Cardiac septum (tissue), 1 donor: Measurements from ENCODE around the gene MOB3B. TPM values are rescaled to one million over a fixed set of nuclear protein-coding genes. Genes with fewer than 3 reads are reported as not detected.

Experiments
- DNase-seq: peaks from one replicate; pipeline ENCODE4 v3.0.0-alpha.2; 2020; ENCODE audit warnings: low spot score
- intact Hi-C: fragments of 100-400 bp; cut with DNase I; formaldehyde crosslinking; loops from one replicate; pipeline ENCODE4 v1.14.0; 2022
- total RNA-seq: library from RNA; stranded (reverse); fragmentation: NEBNext Ultra II Directional; extraction: Animal tissue kit (Norgen Biotek cat#: 25700); gene quantifications from one replicate; pipeline ENCODE4 v1.2.1, GENCODE V29; 2021
- donor health status: DM: no; HTN: no; CAD: no.

MOB3B gene
- total RNA-seq, 1 donor from 2014 or later, result 0.51 TPM

DNA sequence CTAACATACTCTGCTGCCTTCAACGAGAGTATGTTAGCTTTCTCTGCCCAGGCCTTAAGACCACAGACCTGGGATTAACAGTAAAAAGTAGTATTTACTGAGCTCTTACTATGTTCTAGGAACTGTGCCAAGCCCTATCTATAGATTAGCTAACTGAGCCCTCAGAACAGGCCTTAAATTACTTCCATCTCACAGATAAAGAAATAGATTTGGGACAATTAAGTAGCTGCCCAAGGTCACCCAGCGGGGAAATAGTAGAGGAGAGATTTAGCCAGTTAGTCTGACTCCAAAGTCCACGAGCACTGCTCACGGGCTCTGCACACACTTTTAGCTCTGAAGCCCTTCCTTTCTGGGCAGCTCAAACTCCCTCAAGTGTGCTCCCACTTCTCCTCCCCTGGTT lies 168.1 kb downstream of the MOB3B start:
- intact Hi-C loops, result no loop called here
- no peak for DNase-seq

DNA sequence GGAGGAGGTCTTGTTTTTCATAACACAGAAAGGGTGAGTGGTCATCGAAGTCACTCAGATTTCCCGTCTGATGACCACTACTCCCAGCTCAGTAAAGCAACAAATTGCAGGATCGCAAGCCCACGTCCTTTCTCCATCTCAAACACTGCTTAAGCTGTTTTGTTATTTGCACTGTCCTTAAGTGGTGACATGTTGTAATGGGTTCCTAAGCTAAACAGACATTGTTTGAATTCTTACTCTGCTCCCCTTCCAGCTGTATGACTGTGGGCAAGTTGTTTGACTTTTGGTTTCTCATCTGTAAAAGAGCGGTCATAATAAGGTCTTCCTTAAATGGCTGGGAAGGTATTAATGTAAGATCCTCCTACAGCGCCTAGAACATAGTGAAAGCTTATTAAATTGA lies 169.9 kb downstream of the MOB3B start:
- no peak for DNase-seq
- intact Hi-C loops, result no loop called here

DNA sequence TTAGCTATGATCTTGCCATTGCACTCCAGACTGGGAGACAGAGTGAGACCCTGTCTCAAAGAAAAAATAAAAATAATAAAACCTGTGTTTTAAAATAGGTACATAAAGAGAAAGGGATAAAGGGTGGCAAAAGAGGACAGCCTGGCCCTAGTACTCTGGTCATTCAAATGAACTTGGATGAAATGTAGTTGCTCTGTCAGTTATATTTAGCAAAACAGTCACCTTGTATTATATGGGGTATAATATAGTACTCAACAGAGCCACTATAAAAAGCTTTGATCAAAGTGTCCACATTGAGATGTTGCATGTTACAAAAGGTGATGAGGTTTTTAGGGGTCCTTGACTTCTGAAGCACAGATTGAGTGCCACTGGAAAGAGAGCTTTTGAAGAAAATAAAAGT lies 171.6 kb downstream of the MOB3B start:
- DNase-seq, result no peak
- intact Hi-C loops, result no loop called here

DNA sequence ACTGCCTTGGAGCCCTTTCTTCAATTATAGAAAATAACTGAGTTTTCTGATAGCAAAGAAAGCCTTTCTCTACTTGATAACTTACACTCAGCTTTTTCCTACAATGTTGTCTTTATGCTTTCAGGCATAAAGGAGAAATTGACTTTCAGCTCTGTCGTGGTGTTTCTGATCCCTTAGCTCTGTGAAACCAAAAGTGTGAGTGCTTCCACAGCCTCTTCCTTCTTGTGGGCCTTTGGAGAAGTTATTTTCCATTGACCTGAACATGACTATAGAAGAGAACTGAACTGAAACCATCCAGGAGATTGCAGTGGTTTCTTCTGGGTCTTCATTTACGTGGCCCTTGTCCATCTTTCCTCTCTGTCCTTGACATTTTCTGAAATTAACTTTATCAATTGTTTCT lies 173.2 kb downstream of the MOB3B start:
- intact Hi-C loops, result no loop called here
- no peak for DNase-seq

DNA sequence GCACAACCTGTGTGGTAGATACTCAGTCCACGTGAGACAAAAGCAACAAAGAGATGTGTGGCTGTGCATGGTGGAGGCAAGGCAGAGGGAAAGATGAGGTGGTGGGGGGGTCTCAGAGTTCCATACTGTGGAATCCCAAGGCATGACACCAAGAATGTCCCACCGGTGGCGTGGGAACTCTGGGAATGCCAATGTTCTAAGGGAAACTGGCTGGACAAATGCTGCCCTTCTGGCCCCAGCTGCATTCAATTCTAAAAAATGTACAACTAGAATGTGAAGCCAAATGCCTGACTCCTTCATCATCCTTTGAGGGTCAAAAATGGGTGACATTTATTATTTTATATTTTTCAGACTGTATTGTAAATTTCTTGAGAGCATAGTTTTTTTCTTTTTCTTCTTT lies 174.4 kb downstream of the MOB3B start:
- no peak for DNase-seq
- intact Hi-C loops, result no loop called here

DNA sequence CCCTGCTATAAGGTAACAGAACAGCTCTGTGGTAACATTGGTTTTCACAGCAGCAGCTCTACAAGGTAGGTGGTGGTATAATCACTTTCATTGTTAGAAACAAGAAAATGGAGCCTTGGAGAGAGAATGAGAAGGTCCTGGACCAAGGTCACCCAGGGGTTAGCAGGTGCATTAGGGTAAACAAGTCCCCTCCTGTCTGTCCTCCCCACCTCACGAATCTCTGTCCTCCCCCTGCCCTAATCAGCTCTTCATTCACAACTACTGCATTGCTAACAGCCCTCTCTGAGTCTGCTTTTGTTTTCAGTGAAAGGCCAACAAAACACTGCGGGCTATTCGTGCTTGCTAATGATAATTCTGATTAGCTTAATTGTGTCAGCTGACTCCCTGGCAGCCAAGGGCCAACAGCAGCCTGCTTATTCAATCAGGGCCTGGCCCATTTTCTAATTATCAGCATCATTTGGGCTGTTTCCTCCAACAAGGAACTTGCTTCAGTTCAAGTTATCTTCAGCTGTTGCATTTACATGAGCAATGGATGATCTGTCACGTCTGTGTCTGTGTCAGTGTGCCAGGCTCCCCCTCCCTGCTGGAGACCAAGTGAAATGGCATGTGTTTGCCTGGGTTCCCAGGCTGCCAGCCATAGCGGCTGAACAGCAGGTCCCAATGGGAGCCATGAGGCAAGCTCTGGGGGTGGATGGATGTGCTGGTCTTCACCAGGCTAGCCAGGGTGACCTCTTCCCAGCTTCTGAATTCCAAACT lies 176.0 kb downstream of the MOB3B start:
- DNase-seq, result no peak
- intact Hi-C loops, result no loop called here

DNA sequence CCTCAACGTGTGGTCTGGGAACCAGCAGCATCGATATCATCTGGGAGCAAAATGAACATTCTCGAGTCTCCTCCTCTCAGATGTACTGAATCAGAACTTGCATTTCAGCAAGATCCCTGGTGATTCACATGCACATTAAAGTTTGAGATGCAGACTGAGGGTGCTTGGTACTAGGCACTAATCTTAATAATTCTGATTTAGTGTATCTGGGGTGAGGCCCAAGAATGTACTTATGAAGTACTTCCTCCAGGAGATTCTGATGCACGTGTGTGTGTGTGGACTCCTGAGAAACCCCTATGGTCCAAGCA lies 176.5 kb downstream of the MOB3B start:
- intact Hi-C loops, result no loop called here
- DNase-seq, result no peak

DNA sequence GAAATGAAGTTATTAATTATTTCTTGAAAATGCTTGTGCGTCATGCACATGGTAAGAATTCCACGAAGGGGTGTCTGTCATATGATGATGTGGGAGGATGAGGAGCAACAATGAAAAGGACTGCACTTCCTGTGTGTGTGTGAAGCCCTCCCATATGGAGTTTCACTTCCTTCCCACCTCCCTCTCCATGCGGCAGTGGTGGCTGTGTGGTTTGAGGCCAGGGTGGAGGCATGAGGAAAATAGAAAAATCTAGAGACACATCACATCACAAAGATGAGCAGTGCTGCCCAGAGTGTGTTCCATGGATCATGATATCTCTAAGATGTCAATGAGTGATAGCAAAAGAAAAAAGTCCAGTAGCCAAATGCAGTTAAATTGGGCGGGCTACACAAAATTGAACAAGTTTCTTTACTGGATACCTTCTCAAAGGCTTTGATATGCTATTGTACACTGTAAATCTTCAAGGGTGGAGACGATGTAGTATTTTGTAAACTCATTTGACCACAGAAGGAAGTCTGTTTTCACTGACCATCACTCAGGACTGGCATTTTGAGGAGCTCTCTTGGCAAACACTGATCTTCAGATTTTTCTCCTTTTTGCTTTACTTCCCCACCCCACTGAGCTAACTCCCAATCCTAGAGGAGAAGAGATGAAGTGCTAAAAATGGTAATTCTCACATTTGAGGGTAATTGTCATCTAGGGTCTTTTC lies 177.0 kb downstream of the MOB3B start:
- intact Hi-C loops, result no loop called here
- no peak for DNase-seq

DNA sequence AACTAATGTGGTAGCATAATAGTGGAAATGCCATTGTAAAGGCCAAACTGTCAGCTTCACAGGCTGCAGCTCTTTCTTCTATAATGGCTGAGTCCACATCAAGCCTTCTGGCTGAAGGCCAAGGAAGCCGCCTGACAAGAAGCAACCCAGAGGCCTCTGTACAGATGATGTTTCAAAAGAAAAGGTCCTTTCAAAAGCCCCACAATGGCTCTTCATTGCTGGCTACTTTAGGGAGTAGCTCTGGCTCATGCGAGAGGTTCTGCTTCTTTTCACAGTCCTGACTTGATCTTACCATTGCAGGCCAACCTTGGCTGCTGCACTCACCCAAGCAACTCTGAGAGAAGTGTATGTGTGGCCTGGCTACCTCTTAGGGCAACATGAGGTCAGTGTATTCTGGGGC lies 178.2 kb downstream of the MOB3B start:
- intact Hi-C loops, result no loop called here
- no peak for DNase-seq

DNA sequence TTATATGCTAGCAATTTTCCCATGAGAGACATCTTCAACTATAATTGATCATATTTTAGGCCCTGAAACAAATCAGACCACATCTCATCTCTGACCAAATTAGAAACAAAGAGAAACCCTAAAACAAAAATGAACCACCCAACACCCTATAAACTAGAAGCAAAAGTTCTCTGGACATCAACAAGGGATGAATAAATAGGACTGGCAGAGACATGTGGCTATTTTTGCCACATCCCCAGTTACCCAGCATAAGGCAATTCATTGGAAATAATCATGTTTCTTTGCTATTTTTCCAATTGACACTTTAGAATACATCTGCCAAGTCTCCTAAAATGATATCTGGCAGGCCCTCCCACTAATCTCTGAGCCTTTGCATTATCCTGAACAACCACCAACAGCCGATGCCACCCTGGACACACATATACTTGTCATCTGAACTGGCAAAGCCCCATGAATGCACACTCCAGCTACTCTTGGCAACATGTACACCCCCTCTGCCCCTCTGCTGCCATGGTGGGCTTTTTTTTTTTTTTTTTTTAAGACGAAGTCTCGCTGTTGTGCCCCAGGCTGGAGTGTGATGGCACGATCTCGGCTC lies 179.1 kb downstream of the MOB3B start:
- no peak for DNase-seq
- intact Hi-C loops, result no loop called here

DNA sequence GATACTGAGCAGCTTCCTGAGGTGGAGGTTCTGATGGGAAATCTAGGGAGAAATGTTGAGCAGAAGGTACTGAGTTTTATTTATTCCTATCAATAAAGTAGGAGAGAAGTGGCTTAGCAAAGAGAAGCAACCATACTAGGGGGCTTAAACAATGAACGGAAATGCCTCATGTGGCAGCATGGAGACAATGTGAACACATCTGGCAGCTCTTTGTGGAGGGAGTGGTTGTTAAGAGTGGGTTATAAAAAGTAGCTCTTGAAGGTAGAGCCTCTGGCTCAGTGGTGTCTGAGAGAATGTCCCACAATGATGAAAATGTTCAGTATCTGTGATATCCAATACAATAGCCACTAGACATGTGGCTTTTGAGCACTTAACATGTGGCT lies 179.9 kb downstream of the MOB3B start:
- intact Hi-C loops, result no loop called here
- no peak for DNase-seq

DNA sequence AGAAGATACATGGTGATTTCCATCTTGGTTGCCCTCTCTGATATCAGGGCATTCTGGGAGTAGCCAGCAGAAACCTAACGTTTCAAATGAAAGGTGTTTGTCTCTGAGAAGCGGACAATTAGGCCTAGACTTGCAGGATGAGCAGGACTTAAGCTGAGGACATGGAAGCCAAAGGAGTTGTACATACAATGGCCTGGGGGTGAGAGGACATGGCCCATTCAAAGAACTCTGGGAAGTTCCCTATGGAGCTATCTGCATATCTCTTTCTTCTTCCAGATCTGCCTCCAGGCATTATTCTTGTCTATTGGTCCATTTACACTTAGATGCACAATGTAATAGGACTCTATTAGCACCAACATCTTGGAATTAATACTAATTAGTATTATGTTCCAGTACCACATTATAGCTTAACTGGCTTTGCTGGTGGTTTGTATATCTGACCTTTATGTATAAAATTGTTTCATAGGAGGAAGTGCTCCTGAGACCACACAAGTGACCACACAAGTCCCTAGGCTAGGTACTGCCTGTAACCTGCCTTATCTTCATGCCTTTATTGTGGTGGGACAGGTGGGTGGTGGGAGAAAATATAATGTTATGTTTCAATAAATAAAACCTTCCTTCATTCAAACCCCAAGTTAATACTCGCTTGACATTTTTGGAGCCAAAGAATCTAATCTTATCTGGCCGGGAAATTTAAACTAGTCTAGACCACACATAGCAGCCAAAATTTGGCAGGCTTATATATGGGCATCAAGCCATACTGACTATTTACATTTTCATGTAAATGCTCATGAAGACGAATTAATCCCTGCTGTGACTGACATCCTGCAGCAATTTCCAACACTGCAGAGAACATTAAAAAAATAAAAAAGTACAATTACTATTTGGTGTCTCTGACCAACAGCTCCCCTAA lies 180.6 kb downstream of the MOB3B start:
- DNase-seq, result no peak
- intact Hi-C loops, result no loop called here

DNA sequence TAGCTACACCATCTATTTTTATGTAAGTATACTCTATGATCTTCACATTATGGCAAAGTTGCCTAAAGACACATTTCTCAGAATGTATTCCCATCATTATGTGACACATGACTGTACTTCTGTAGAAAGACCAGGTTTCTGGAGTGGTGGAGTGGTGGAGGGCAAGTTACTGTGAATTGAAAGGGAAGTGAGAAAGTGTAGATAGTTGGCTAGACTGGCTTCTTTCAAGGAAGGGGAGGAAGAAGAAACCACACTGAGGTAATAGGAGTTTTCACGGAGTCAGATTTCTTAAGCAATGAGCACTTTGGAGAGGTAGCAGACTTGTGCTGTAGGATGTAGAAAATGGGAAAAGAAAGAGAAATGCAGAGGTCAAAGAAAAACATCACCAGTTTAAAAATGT lies 181.7 kb downstream of the MOB3B start:
- intact Hi-C loops, result no loop called here

DNA sequence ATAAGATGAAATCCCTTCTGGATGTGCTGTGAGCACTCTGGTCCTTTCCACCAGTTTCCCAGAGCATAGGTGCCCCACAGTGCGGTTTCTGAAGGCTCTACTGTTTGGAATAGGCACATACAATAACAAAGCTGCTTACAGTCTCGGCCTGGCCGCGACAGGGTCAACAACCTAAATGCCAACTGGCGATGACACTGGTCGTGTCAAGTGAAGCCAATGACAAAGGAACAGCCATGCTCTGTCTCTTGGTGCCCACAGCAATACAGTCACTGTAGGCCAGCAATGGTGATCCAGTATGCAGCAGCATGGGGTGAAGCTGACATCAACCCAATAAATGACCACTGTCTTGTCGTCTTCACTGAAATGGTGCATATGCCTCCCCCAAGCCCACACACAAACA lies 184.8 kb downstream of the MOB3B start:
- intact Hi-C loops, result no loop called here
- DNase-seq, result no peak

More for the DNA sequence above, 181.7 kb downstream of the MOB3B start:
- DNase-seq, result no peak

DNA sequence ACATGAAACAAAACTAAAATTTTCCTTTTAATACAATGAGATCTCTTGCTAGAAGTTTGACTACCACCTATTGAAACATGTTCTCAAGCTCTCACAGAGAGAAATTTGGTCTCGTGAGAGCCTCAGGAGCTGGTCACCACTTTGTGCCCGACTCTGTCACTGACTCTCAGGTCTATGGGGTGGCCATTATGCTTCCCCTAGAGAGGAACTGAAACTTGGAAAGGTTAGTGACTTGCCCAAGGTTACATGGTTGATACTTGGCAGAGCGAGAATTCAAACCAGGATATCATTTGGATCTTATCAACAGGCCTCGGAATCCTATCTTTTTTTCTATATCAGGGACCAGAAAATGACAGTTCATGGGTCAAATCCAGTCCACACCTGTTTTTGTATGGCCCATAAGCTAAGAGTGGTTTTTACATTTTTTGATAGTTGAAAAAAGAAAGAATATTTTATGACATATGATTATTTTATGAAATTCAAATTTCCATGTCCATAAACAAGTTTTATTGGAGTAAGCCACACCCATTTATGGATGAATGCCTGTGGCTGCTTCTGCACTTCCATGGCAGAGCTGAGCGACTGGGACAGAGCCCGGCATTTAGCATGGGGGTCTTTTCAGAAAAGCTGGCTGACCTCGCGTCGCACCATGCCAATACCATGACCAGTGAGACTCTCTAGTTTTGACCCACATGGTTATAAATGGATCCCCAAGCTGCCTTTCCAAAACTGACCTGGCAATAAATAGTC lies 187.9 kb downstream of the MOB3B start:
- no peak for DNase-seq
- intact Hi-C loops, result no loop called here

DNA sequence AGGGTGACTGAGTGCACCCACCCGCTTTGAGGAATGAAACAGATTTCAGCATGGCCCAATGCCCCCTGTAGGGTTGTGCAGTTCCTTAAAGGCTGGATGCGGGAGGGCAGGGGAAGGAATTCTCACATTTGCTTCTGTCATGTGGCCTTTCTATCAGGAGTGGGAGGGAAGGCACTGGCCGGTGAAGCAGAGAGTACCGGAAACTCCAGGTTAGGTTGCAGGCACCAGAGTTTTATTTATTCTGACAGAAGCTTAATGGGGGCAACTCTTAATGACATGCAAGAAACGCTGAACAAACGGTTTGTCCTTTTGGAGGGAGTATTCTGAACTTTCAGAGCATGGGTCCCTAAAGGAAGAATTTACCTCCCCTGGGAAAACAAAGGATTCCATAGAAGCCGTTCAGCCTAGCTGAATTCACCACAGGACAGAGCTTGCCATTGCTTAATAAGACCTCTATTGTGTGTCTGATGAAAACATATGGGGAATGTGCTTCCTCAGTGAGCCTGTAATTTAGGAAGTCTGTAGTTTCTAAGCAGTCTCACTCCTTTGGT lies 188.6 kb downstream of the MOB3B start:
- intact Hi-C loops, result no loop called here
- DNase-seq, result no peak

DNA sequence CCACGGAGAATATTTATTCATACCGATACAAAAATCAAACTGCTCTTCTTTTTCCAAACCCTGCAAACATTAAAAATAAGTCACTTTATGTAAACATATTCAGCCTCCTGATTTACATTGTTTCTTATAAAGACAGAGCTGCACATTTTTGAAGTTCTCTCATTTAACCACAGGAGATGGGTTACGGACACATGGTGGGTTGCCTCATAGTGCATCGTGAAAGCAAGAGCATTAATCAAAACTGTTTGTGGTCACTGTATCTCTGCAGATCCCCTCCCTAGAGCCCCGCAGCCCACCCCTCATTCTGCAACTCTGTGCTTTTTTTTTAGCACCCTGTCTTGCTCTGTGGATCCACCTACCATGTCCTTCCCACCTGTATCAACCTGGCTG lies 189.3 kb downstream of the MOB3B start:
- intact Hi-C loops, result no loop called here
- DNase-seq, result no peak

DNA sequence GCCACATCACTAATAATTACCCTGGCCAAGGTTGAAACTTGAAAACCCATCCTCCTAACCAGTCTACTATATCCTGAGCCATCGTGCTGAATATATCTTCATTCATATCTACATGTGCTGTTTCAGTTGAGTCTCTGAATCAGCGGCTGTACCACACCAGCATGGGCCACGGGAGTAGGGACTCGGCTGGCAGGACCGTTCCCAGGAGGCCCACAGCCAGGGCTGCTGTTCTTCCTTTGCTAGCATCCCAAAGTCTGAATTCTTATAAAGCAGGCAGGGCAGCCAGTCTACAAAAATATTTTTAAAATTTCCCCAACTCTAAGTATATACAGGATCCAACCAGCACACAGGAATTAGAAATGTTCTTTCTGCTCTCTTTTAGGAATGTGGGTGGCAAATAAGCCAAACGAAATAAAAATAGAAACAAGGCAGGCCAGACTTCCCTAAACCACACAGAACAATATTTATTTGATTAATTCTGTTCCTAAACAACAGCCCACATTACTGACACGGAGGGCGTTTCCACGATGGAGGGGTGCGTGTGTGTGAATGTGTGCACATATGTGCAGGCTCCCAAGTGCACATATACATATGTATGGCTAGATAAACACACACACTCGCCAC lies 189.8 kb downstream of the MOB3B start:
- intact Hi-C loops, result no loop called here
- no peak for DNase-seq

DNA sequence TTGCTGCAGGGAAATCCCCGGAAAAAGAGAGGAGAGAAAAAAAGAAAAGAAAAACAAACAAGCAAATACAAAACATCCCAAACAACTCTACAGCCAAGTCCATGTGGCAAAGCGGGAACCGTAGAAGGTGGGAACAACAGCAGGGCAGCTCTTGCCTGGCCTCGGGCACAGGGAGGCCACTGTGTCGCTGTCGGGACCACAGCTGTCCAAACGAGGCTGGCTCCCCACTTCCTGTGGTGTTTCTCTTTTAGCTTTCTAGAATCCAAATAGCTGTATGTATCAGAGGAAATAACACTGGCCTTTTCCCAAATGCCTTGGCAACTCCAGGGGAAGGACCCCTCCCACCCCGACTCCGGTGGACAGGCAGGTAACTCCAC lies 191.1 kb downstream of the MOB3B start:
- no peak for DNase-seq
- intact Hi-C loops, result no loop called here
